ENCODE measurements around the gene DDR1.
"Not testable (repeated sequence)": the region's sequence is repeated elsewhere in the genome, so short reads cannot be mapped to it uniquely, and the experiment has no call there.

Gene DDR1

DNA sequence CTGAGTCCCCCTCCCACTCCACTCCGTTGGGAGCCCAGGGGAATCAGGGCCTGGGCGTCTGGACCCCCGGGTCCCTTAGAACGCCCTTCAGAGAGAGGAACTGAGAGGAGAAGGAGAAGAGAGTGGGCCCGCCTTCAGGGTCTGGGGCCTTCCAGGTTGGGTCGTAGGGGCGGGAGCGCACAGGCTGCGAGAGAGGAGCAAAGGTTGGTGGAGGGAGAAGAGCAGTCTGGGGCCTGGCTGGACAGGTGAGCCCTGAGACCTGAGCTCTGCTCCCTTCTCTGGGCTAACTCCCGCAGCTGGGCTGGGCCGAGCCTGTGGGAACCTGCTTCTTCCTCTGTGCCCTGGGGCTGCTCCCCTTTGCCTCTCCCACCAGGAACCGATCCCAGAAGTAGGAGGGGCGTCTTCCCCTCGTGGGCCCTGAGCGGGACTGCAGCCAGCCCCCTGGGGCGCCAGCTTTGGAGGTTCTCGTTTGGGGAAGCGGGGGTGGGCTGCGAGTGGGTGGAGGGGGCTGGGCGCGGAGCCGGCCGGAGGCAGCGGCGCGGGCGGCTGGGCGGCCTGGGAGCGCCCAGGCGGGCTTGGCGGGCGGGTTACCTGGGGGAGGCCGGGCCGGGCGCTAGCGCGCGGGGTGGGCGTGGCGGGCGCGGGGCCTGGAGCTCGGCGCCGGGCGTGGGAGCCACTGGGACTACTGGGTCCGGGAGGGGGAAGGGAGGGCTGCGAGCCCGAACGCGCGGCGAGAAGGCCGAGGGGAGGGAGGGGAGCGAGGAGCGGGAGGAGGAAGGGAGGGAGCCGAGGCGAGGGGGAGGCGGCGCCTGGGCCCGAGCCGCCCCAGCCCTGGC lies at the start of gene DDR1:
TSS of gene DDR1 (plus strand) at position 835 of the 836 bp plus-strand sequence. CDS start 4,211 bp downstream, outside the sequence.
- peak in 1 of 3 donors; percentile 42 for DNase-seq (ENCODE audit: low read depth in 2 of 3, low spot score in 1 of 3)

- no peak for DNase-seq (ENCODE audit: low read depth in 2 of 3, low spot score in 1 of 3)
These were observed 49.7 kb upstream of the DDR1 start for GRCh38 chr6:30834646-30835045.

- no peak for DNase-seq (ENCODE audit: low read depth in 2 of 3, low spot score in 1 of 3)
These were observed 48.7 kb upstream of the DDR1 start for GRCh38 chr6:30835576-30835975.

DNA sequence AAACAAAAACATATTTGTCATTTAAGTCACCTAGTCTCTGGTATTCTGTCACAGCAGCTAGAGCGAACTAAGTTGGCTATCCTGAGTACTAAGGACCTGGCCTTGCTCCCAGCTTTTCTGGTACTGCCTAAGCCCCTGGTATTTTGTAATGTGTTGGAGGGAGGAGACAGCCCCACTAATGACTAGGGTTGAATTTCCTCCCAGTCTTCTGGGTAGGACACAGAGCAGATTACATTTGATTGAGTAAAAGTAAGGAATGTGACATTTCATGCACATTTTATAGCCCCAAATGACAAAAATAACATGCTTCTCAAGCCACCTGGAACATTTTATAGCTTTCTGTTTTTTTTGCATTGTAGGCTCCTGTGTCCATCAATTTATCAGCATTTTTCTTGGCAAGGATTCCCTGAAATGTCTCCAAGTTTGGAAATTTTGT lies 47.9 kb upstream of the DDR1 start:
- DNase-seq (ENCODE audit: low read depth in 2 of 3, low spot score in 1 of 3) = no peak

DNA sequence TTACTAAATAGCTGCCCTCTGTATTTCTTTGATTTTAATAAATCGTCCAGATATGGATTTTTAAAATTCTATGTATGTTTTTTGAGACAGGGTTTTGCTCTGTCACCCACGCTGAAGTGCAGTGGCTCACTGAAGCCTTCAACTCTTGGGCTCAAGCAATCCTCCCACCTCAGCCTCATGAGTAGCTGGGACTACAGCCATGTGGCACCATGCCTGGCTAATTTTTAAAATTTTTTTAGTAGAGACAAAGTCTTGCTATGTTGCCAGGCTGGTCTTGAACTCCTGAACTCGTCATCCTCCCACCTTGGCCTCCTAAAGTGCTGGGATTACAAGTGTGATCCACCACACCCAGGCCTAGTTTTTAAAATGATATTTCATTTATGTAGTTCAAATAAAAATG lies 47.4 kb upstream of the DDR1 start:
- no peak for DNase-seq (ENCODE audit: low read depth in 2 of 3, low spot score in 1 of 3)

- no peak for DNase-seq (ENCODE audit: low read depth in 2 of 3, low spot score in 1 of 3)
These were observed 46.9 kb upstream of the DDR1 start for GRCh38 chr6:30837432-30837831.

- DNase-seq (ENCODE audit: low read depth in 2 of 3, low spot score in 1 of 3) = no peak
These were observed 46.4 kb upstream of the DDR1 start for GRCh38 chr6:30837870-30838269.

- DNase-seq (ENCODE audit: low read depth in 2 of 3, low spot score in 1 of 3) = no peak
These were observed 44.6 kb upstream of the DDR1 start for GRCh38 chr6:30839671-30840070.

DNA sequence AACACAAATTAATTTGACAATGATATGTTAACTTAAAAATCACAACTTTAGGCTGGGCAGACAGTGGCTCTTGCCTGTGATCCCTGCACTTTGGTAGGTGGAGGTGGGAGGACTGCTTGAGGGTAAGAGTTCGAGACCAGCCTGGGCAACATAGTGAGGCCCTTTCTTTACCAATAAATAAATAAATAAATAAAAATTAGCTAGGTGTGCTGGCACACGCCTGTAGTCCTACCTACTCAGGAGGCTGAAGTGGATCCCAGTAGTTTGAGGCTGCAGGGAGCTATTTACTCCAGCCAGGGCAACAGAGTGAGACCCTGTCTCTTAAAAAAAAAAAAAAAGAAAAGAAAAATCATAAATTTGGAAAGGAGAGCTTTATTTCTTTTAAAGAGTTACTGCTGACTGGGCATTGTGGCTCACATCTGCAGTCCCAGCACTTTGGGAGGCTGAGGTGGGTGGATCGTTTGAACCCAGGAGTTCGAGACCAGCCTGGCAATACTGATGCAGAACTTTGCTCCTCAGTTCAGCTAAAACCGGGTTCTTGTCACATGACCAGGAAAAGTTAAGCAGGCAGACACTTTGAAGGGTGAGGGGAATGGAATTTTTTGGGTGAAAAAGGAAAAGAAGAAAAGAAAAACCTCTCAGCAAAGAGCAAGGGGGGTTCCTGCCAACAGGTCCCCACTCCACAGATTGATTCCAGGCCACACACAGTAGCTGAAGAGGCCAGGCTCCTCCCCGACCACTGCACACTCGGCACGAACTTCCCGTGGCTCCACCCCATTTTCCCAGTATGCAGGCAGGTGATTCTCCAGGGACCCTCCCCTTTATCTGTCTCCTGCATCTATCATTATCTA lies 44.0 kb upstream of the DDR1 start:
- DNase-seq (ENCODE audit: low read depth in 2 of 3, low spot score in 1 of 3) = no peak

GRCh38 chr6:30840935-30841643 lies 43.2 kb upstream of the DDR1 start:
- no peak for DNase-seq (ENCODE audit: low read depth in 2 of 3, low spot score in 1 of 3)

DNA sequence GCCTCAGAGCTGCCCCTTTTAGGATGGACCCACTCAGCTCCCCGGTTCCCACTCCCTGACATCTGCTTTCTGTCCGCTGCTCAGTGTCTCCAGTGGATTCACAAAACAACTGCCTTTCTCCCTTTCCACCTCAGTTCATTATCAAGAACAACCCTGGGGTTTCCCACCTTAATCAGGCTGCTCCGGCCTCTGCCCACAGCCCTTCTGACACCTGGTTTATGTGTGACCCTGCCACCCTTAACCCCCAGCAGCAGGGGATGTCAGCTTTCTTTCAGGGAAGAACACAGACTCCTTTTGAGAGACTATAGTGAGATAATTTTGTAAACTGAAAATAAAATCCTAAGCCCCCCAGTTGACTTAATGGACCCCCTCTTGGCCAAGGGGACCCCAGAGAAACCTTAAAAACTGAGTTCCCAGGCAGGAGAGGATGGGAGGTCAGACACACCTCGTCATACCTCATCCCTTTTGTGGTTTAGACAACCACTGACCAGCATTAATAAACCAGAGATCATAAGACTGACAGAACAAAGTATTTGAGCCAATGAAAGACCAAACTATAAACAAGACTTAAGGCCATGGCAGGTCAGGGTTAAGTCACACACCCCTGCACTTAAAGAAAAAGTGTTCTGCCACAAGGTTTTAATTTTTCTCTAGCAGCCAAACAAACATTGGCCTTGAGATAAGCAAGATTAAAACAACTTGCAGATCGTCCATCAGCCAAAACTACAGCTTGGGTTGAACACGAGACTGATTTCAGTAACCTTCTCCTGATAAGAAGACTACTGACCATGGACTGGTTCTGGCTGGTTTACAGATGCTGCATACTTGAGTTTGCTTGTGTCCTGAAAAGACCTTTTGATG lies 42.4 kb upstream of the DDR1 start:
- no peak for DNase-seq (ENCODE audit: low read depth in 2 of 3, low spot score in 1 of 3)

DNA sequence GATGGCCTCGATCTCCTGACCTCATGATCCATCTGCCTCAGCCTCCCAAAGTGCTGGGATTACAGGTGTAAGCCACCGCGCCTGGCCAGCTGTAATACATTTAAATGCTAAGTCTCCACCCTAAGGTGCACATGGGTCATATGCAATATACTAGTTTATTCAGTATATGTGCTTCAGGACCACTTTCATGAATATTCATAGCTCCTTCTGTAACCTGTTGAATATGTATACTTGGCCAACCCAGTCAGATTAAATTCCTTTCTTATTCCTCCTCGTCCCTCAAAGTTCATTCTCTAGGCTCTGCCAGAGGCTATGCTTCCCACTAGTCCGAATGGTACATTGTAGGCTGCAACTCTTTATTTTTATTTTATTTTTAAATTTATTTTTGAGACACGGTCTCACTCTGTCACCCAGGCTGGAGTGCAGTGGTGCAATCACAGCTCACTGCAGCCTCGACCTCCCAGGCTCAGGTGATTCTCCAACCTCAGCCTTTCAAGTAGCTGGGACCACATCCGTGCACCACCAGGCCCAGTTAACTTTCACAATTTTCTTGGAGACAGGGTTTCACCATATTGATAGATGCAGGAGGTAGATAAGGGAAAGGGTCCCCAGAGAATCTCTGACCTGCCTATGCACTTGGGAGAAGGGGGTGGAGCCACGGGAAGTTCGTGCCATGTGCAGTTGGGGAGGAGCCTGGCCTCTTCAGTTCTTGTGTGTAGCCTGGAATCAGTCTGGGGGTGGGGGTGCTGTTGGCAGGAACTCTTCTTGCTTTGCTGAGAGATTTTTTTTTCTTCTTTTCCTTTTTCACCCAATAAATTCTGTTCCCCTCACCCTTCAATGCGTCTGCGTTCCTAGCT lies 41.3 kb upstream of the DDR1 start:
- DNase-seq (ENCODE audit: low read depth in 2 of 3, low spot score in 1 of 3) = no peak

GRCh38 chr6:30843611-30843998 lies 40.7 kb upstream of the DDR1 start:
- DNase-seq (ENCODE audit: low read depth in 2 of 3, low spot score in 1 of 3) = no peak

DNA sequence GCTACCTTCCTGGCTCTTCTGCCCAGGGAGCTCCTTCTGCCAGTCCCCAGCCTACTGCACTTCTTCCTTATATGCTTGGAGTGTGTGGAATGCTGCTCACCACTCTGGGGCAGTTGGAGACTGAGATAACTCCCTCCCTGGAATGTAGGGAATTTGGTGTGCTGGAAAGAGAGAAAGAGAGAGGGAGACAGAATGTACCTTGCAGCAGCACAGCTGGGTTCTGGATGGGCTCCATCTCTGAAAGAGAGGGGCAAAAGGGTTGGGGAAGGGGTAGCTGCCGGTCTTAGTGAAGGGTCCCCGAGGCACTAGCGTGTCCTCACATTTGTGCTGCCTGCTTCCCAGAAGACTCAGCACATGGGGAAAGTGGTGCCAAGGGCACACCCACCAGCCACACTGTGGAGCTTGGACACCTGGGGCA lies 40.2 kb upstream of the DDR1 start:
- DNase-seq (ENCODE audit: low read depth in 2 of 3, low spot score in 1 of 3) = no peak

DNA sequence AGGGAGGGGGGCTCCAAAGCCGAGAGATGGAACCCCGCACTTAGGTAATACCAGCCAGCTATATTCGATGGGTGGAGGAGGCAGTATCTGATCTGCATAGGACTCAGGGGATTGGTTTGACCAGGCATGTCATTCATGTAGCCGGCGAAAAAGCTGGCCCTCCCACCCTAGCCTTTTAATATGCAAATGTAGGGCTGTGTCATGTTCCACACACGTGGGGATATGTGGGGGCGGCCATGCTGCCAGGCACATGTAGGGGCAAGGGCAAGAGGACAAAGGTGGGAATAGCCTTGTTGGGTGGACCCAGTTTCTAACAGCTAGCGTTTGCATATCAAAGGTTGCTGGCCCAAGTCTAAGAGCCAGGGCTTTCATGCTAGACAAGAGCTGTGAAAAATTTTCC lies 39.1 kb upstream of the DDR1 start:
- no peak for DNase-seq (ENCODE audit: low read depth in 2 of 3, low spot score in 1 of 3)

- DNase-seq (ENCODE audit: low read depth in 2 of 3, low spot score in 1 of 3) = no peak
These were observed 36.8 kb upstream of the DDR1 start for GRCh38 chr6:30847421-30847970.

DNA sequence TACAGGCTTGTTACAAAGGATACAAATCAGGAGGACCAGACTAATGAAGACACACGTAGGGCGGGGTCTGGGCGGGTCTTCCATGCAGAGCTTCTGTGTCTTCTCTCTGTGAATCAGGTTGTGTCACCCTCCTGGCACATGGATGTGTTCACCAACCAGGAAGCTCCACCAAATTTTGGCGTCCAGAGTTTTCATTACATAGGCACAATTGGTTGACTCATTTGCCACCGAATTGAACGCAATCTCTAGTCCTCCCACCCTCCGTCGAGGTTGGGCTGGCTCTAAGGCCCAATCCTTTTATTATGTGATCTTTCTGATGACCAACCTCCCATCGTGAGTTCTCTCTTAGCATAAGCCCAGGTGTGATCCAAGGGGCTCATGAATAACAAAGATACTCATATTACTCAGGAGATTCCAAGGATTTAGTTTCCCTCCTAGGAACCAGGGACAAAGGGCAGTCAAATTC lies 36.3 kb upstream of the DDR1 start:
- no peak for DNase-seq (ENCODE audit: low read depth in 2 of 3, low spot score in 1 of 3)

GRCh38 chr6:30849903-30850651 lies 34.2 kb upstream of the DDR1 start:
- no peak for DNase-seq (ENCODE audit: low read depth in 2 of 3, low spot score in 1 of 3)

GRCh38 chr6:30852459-30852858 lies 31.9 kb upstream of the DDR1 start:
- not testable (repeated sequence) for DNase-seq (ENCODE audit: low read depth in 2 of 3, low spot score in 1 of 3)

All from stimulated activated CD4-positive, alpha-beta T cell treated with anti-CD3 and anti-CD28 coated beads, Interleukin-12 subunit alpha, Interleukin-12 subunit beta, amount 100 ng/mL, for 48 hours (primary cell).